Erythroblast (primary cell): ENCODE data around the gene SLC43A1.

Experiments used
- GATA1 ChIP-seq: IDR thresholded peaks from 2 replicates; pipeline ENCODE4 v1.6.1; 2011; ENCODE audit warnings: low read depth, mild to moderate bottlenecking, control low read depth, low read length, moderate library complexity
- POLR2A ChIP-seq: IDR thresholded peaks from 2 replicates; pipeline ENCODE4 v1.6.1; 2011; ENCODE audit warnings: mild to moderate bottlenecking, low read length

GRCh38 chr11:57479021-57479663 lies 36.4 kb downstream of the SLC43A1 start:
- no peak for TF ChIP-seq POLR2A
- TF ChIP-seq GATA1 = no peak
